NCI-H2029 (cell line): ENCODE data around the gene NPY4R.
"Not testable (repeated sequence)": the region's sequence is repeated elsewhere in the genome, so short reads cannot be mapped to it uniquely, and the experiment has no call there.

Source experiments
- DNase-seq: peaks from one replicate; lab custom pipeline; 2025; lab: John Stamatoyannopoulos, UW

Gene NPY4R

DNA sequence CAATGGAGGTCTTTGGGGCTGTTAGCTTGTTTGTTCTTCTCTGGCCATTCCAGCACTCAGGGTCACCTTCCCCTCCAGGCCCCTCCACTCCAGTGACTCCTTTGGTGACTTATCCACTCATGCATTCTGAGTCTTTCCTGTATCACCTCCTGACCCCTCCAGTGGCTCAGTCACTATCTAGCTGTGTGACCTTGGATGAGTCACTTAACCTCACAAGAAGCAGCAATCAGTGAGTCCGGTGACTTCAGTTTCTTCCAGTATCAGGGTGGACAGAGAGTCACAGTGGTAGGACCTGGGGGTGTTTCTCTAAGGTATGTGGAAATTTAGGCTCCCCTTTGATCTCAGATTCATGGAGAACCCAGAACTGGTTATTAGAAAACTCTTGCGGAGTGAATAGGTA lies 9.8 kb downstream of the NPY4R start:
- DNase-seq, result not testable (repeated sequence)

DNA sequence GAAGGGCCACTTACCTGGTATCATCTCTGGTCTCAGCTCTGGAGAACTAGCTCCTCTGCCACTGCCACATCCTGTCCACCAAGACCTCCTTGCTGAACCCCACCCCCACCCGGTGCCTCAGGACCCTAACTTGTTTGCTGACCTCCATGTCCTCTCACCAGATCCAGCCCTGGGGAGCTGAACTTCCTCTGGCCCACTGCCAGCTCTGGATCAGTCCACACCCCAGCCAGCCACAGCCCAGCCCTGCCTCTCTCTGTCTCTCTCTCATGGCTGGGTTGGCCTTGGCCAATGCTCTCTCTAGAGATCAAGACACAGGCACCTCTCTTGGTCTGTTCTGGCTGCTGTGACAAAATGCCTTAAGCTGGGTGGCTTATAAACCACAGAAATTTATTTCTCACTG lies 14.4 kb downstream of the NPY4R start:
- DNase-seq, result not testable (repeated sequence)

DNA sequence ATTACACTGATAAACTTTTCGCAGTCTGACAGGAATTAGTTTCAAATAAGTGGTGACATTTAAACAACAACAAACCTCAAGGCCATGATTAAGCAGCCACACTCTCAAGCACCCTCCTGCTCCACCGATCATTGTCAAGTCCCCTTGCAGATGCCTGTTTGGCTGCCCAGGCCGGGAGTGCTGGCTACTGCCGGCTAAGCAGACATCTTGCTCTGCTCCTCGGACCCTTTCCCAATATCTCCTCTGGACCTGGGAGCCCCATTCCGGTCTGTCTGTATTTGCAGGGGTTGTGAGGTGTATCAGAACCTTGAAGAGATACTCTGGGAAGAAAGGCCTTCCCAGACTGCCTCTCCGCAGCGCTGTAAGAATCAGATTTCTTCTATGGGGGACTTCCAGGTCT lies 14.9 kb downstream of the NPY4R start:
- not testable (repeated sequence) for DNase-seq

DNA sequence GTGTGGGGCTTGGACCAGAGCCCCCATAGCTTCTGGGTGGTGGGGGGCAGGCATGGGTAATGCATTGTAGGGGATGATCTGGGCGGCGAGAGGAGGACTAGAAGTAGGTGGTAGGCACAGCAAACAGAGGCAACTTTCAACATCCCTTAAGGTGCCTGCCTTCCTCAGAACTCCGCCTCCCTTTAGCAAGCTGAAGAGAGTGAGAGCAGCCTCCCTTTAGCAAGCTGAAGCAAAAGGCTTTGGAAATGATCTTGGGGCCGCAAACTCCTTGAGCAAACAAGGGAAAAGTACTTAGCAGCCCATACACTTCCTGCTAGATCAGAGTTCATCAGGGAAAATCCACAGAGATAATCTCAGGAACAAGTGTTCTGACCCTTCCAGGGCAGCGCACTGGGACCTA lies 18.3 kb downstream of the NPY4R start:
- not testable (repeated sequence) for DNase-seq

DNA sequence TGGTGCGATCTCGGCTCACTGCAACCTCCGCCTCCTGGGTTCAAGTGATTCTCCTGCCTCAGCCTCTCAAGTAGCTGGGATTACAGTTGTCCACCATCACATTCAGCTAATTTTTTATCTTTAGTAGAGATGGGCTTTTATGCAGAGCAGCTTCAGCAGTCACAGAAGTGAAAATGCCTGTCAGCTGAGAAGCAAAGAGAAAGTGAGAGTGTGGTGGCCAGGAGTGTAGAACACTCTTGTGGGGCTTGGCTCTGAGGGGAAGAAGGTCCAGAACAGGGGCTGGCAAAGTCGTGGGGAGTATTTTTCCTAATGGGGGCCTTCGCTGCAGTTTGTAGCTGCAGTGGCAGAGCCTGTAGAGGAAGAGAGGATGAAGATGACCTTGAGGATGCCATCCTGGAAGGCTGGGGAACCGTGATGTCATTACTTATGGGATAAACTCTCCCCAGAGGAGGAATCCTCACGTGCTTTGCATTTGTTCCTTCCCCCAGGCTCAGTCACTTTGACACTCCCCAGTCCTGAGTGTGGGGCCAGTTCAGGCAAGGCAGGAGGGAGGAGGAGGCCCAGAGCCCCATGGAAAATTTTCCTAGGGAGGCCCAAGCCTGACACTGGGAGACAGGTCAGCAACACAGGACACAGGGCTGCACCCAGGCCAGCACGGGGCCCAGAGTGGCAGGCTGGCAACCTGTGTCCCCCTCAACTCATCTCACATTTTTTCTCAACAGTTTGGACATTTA lies 20.2 kb downstream of the NPY4R start:
- not testable (repeated sequence) for DNase-seq

DNA sequence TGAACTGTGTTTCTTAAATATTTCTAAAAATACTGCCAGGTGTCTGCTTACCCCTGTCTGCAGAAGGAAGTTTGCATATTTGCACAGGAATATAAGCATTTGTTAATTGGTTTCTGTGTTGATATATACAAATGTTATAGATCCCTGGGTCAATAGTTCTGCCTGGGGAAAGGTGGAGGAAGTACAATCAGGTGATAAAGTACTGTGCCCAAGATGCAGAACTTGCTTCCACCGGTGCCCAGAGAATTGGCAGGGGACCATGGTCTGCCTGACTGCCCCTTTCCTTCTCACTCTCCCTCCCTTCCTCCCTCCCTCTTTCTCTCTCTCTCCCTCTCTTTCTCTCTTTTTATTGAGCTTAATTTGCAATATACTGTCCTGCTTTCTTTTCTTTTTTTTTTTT lies 22.3 kb downstream of the NPY4R start:
- DNase-seq, result not testable (repeated sequence)

DNA sequence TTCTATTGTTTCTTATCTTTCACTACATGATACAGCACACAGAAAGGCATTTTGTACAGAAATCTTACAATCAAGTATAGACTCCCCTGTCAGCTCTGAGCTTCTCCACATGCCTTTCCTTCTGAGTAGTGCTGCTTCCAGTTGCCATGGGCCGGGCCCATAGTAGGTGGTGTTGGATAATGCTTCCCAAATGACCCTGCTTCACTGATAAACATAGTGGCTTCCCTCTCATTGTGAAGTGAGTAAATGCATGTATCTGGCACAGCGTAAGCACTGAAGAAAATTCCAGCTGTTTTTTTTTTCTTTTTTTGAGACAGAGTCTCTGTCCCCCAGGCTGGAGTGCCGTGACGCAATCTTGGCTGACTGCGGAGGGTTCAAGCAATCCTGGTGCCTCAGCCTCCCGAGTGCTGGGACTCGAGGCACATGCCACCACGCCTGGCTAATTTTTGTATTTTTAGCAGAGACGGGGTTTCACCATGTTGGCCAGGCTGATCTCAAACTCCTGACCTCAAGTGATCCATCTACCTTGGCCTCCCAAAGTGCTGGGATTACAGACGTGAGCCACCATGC lies 23.0 kb downstream of the NPY4R start:
- DNase-seq, result not testable (repeated sequence)

DNA sequence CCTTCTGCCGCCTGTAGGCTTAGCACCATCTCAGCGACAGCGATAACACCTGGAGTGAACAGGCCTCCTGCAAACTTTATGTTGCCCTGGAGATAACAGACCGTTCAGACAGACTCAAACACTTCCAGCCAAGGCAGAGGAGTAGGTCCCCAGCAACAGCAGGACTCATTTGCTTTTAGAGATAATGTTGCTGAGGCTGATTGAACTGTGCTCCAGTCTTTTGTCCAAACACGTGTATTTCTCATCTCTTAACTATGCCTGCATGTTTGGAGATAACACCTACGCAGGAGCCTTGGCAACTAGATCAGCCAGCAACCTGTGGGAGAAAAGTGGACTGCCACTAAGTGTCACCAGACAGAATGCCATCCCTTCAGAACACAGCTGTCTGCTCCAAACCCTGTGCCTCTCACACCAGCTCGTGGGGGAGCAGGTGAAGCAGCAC lies 23.9 kb downstream of the NPY4R start:
- DNase-seq, result not testable (repeated sequence)

DNA sequence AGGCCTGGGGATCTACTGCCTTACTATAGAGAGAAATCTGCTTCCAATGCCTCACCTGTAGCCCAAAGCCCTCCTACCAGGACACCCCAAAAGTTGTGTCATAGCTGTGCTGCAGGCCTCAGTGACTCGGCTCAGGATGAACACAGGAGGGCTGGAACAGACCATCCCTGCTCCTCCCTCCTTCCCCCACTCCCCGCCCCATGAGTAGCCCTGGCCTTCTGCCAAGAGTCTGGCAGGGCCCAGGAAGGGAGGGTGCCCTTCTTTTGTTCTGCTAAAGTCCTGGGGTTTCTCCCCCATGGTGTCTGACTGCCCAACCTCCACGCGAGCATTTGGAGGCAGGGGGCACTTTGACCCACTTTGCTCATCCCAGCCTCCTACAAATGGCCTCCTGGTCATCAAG lies 24.8 kb downstream of the NPY4R start:
- not testable (repeated sequence) for DNase-seq

DNA sequence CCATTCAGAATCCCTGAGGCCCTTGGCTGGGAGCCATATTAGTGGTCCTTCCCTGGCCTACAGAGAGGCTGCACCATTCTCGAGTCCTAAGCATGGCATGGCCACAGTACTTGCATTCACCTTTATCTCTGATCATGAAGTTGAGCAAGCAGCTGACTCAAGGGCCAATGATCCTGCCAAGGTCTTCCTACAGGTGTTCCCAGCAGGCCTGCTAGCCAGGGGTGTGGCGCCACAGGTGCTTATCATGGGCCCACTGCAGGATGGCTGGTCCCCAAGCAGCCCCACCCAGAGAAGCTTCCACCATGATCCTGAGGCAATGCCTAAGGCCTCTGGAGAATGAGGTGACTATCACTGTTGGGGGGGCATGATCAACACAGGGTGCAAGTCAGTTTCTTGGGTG lies 42.2 kb downstream of the NPY4R start:
- DNase-seq, result not testable (repeated sequence)

DNA sequence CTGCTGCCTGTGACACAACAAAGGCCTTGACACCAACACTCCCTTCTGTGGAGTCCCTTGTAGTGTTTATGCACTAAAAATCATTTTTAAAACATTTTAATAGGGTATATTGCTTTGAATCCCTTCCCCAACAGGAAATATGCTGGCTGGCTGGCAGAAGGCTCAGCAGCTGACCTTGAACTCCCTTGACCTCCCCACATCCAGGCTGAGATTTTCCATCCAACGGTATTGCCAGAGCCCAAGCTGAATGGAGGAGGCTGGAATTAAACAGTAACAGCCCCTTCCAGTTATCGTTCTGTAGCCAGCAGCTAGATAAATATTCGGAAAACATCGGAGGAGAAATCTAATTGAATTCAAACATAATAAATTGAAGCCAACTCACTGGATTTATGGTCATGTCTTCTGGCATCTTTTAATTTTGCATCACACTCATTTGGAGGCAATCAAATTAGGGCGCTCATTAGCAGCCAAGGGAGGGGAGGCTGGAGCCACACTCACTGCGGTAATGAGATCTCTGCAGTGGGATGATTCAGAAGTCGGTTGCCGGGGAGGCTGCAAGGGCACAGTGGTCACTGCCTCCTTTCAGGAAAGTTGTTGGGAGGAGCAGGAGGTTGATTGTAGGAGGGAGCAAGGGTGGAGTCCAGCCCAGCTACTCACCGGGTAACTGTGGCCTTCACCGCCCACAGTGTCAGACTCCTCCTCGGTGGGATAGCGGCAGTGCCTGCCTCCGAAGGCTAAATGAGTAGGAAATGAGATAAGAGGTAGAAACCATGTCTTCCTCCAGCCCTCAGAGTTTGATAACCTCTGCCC lies 46.0 kb downstream of the NPY4R start:
- not testable (repeated sequence) for DNase-seq

GRCh38 chr10:46418283-46418682 lies 47.5 kb downstream of the NPY4R start:
- not testable (repeated sequence) for DNase-seq

DNA sequence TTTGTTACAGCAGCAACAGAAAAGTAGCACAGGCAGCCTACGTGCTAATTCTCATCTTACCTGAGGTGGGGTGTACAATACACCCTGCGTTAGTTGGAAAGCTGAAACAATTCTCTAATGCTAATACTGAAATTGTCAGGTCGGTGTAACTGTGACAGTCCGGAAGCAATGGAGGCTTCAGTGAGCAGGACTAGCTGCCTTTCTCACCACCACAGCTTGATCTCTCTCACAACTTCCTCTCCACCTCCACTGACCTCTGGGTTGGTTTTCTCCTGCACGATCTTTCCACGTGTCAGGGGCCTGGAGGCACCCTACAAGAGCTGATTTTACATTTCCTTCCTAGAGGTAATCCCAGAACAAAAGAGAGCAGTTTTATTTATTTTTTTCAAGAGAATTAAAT lies 50.5 kb downstream of the NPY4R start:
- not testable (repeated sequence) for DNase-seq

DNA sequence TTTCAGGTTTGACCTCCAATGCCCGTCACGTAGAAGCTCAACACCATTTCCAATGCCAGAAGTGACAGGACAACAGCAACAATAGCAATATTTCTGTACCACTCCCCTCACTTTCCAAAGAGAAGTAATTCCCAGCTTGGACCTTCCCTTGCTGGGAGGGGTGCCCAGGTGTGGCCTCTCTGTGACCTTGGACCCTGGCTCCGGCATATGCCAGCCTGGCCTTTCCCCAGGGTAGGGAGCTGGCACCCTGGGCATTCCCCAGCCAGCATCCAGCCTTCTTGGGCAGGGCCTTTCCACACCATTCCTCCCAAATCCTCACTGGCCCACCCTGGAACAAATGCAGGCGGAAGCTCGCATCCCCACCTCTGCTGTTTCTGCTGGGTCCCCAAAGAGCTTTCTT lies 53.1 kb downstream of the NPY4R start:
- DNase-seq, result not testable (repeated sequence)

DNA sequence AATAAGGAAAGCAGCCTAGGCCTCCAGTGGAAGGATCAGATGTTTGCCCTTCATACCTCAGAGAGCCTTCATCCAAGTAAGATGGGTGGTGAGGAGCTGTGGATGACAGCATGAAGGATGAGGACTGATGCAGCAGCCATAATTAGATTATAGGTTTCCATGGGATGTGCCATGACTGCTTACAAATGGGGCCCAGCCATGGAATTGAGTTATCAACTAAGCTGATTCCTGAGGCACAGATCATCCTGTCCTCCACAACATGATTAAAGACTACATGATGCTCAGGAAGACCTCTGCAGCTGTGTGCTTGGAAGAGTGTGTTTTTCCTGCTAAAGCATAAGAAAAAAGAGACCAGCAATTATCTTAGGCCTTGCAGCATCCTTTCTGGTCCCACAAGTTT lies 54.6 kb downstream of the NPY4R start:
- not testable (repeated sequence) for DNase-seq
